Measurements from ENCODE around the gene TOE1. TPM values are rescaled to one million over a fixed set of nuclear protein-coding genes. Genes with fewer than 3 reads are reported as not detected.

Gene TOE1
- total RNA-seq, 1 experiment from 2014 or later, result 11.5 TPM

DNA sequence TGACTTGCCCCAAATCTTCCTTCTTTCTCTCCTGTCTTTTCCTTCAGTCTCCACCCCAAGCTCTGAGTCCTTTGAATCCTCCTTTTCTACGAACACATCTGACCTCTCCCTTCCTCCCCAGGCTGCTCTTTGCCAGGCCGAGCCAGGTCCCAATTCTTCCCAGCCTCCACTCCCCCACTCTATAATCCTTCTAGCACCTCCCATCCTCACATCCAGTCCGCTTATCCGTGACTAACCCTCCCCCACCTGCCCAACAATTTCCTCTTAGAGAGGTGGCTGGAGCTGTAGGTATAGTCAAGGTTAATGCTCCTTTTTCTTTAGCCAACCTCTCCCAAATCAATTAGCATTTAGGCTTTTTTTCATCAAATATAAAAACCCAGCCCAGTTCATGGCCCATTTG is 22.8 kb upstream of the TOE1 start:
- no peaks in the 10 kb centered on the region for H3K4me1 ChIP-seq (ENCODE audit: control insufficient read depth in 1 of 2, insufficient read depth in 2 of 2, low read length in 2 of 2)
- POLR2A ChIA-PET, result no interaction called here
- no peaks in the 10 kb centered on the region for H3K9me2 ChIP-seq (ENCODE audit: insufficient read depth)
- no peak overlapping the region for H3K4me2 ChIP-seq (ENCODE audit: low read length)
- H3K9me3 ChIP-seq (ENCODE audit: control insufficient read depth in 1 of 2, insufficient read depth in 1 of 2, low read depth in 1 of 2, low read length in 2 of 2), result no peaks in the 10 kb centered on the region
- RAD21 ChIA-PET (ENCODE audit: low non-redundant PET in 1 of 2, low total read pairs in 2 of 2, uncharacterized antibody in 2 of 2, unreplicated experiment in 2 of 2), result no interaction called here
- H3K79me2 ChIP-seq (ENCODE audit: insufficient read depth, low read length), result no peaks in the 10 kb centered on the region
- DNase-seq (ENCODE audit: low read depth, low spot score) (no peak), ATAC-seq (no peak)
- no TSS peak for BruUV-seq (replicated peaks)
- CTCF ChIA-PET, result no interaction called here
- H3K36me3 ChIP-seq (ENCODE audit: control insufficient read depth in 1 of 2, insufficient read depth in 2 of 2, low read length in 2 of 2), result no peaks in the 10 kb centered on the region
- H3K27ac ChIP-seq (ENCODE audit: low read depth, low read length), result no peak overlapping the region
- TF ChIP-seq JUND (IDR thresholded peaks at IDR 0.05), result no peak
- H3K9ac ChIP-seq (ENCODE audit: low read length), result no peak overlapping the region
- H4K20me1 ChIP-seq (ENCODE audit: insufficient read depth), result no peaks in the 10 kb centered on the region
- H3K4me3 ChIP-seq (replicated peaks in 1 of 2; ENCODE audit: low read depth in 1 of 2, low read length in 2 of 2), result no peak overlapping the region
- intact Hi-C loops (cut with micrococcal nuclease), result no loop called here
- no peaks in the 10 kb centered on the region for H3K27me3 ChIP-seq (ENCODE audit: insufficient read depth, low read length)
- no peak overlapping the region for H2AFZ ChIP-seq (ENCODE audit: low read depth, low read length, poor library complexity, severe bottlenecking)

DNA sequence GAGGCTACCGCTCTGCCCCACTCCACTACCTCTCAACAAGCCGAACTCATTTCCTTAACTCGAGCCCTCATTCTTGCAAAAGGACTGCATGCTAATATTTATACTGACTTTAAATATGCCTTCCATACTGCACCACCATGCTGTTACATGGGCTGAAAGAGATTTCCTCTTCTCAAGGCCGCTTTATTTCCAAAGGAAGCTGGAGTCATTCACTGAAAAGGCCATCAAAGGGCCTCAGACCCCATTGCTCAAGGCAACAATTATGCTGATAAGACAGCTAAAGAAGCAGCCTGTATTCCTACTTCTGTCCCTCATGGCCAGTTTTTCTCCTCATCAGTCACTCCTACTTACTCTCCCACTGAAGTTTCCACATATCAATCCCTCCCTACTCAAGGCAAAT is 20.2 kb upstream of the TOE1 start:
- ChIA-PET RAD21 (ENCODE audit: low non-redundant PET in 1 of 2, low total read pairs in 2 of 2, uncharacterized antibody in 2 of 2, unreplicated experiment in 2 of 2) (no interaction called here), CTCF (interaction anchor here (1.2 kb wide), 1 partner anchor 16 kb away, joined by 3 read pairs; no protein-coding TSS in a partner anchor), POLR2A (no interaction called here)
- Histone ChIP-seq H3K4me1 (ENCODE audit: control insufficient read depth in 1 of 2, insufficient read depth in 2 of 2, low read length in 2 of 2) (no peaks in the 10 kb centered on the region), H3K4me2 (ENCODE audit: low read length) (no peak overlapping the region), H2AFZ (ENCODE audit: low read depth, low read length, poor library complexity, severe bottlenecking) (no peak overlapping the region), H3K9me2 (ENCODE audit: insufficient read depth) (no peaks in the 10 kb centered on the region), H4K20me1 (ENCODE audit: insufficient read depth) (no peaks in the 10 kb centered on the region), H3K9ac (ENCODE audit: low read length) (no peak overlapping the region), H3K27ac (ENCODE audit: low read depth, low read length) (no peak overlapping the region), H3K36me3 (ENCODE audit: control insufficient read depth in 1 of 2, insufficient read depth in 2 of 2, low read length in 2 of 2) (no peaks in the 10 kb centered on the region), H3K9me3 (ENCODE audit: control insufficient read depth in 1 of 2, insufficient read depth in 1 of 2, low read depth in 1 of 2, low read length in 2 of 2) (no peaks in the 10 kb centered on the region), H3K4me3 (replicated peaks in 1 of 2; ENCODE audit: low read depth in 1 of 2, low read length in 2 of 2) (no peak overlapping the region), H3K79me2 (ENCODE audit: insufficient read depth, low read length) (no peaks in the 10 kb centered on the region), H3K27me3 (ENCODE audit: insufficient read depth, low read length) (no peaks in the 10 kb centered on the region)
- DNase-seq (ENCODE audit: low read depth, low spot score) (no peak), ATAC-seq (no peak)
- intact Hi-C loops (cut with micrococcal nuclease), result no loop called here
- TF ChIP-seq ZFX (IDR thresholded peaks at IDR 0.05) (no peak), SIN3A (IDR thresholded peaks at IDR 0.05; ENCODE audit: low read depth) (no peak), EZH2phosphoT487 (IDR thresholded peaks at IDR 0.05; ENCODE audit: borderline replicate concordance) (no peak), CBX3 (IDR thresholded peaks at IDR 0.05; ENCODE audit: low read depth) (no peak), CEBPB (IDR thresholded peaks at IDR 0.05; ENCODE audit: low read depth) (no peak), EGR1 (IDR thresholded peaks at IDR 0.05; ENCODE audit: low read depth) (no peak), REST (IDR thresholded peaks at IDR 0.05; ENCODE audit: low read depth) (no peak), ELF1 (IDR thresholded peaks at IDR 0.05; ENCODE audit: borderline replicate concordance, low read depth) (no peak), RAD21 (IDR thresholded peaks at IDR 0.05; ENCODE audit: low read depth) (no peak), FOSL1 (IDR thresholded peaks at IDR 0.05; ENCODE audit: low read depth) (no peak), YY1 (IDR thresholded peaks at IDR 0.05; ENCODE audit: extremely low read depth, insufficient replicate concordance, low read depth, low read length) (no peak), ZNF274 (IDR thresholded peaks at IDR 0.05; ENCODE audit: low read depth, low read length) (no peak), ZBTB33 (IDR thresholded peaks at IDR 0.05; ENCODE audit: extremely low read depth, insufficient replicate concordance, low read length) (no peak), JUND (IDR thresholded peaks at IDR 0.05) (no peak)
- TF ChIP-seq, protein P1, sequence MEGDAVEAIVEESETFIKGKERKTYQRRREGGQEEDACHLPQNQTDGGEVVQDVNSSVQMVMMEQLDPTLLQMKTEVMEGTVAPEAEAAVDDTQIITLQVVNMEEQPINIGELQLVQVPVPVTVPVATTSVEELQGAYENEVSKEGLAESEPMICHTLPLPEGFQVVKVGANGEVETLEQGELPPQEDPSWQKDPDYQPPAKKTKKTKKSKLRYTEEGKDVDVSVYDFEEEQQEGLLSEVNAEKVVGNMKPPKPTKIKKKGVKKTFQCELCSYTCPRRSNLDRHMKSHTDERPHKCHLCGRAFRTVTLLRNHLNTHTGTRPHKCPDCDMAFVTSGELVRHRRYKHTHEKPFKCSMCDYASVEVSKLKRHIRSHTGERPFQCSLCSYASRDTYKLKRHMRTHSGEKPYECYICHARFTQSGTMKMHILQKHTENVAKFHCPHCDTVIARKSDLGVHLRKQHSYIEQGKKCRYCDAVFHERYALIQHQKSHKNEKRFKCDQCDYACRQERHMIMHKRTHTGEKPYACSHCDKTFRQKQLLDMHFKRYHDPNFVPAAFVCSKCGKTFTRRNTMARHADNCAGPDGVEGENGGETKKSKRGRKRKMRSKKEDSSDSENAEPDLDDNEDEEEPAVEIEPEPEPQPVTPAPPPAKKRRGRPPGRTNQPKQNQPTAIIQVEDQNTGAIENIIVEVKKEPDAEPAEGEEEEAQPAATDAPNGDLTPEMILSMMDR (IDR thresholded peaks at IDR 0.05 in 2 of 3, conservative IDR thresholded peaks at IDR 0.05 in 1 of 3; ENCODE audit: borderline replicate concordance in 1 of 3, insufficient read depth in 1 of 3, low read depth in 2 of 3, low read length in 2 of 3), result no peak
- BruUV-seq (replicated peaks), result no TSS peak

Measured in HCT116 (cell line).